GM19468 (cell line): ENCODE results near the gene SLC4A1AP.

Experiments
- ATAC-seq: cut with Tn5 transposase; IDR thresholded peaks from one replicate; pipeline ENCODE4 v1.9.1; 2021; ENCODE audit warnings: mild to moderate bottlenecking, moderate library complexity, moderate number of reproducible peaks; ENCODE audit not compliant: unreplicated experiment; ENCODE audit errors: extremely low read depth

The SLC4A1AP gene

DNA sequence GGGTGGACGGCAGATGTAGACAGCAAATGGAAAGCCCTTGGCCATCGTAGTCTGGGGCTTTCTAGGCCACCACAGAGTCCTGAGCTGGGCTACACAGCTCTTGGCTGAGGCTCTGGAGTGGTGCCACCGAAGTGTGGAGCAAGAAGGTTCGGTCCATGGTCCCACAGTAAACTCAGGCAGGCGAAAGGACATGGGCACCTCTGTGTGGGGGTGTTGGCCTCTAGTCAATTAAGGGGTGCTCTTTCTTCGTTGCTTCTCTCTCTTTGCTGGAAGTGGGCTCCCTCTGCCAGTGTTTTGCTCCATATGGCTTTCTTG is 73.2 kb downstream of the SLC4A1AP start:
- ATAC-seq, result no peak

GRCh38 chr2:27737676-27738348 is 74.1 kb downstream of the SLC4A1AP start:
- ATAC-seq, result no peak

GRCh38 chr2:27738349-27739057 is 74.8 kb downstream of the SLC4A1AP start:
- ATAC-seq, result no peak

DNA sequence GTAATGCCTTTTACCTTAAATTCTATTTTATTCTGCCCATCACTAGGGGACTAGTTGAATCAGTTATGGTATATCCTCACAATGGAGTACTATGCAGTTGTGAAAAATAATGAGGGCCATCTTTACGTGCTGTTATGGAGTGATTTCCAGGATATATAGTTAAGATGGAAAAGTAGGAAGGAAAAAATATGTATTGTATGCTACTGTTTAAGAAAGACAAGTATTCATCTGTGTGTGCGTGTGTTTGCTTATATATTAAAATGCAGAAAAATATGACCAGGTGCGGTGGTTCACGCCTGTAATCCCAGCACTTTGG is 75.3 kb downstream of the SLC4A1AP start:
- ATAC-seq, result no peak

DNA sequence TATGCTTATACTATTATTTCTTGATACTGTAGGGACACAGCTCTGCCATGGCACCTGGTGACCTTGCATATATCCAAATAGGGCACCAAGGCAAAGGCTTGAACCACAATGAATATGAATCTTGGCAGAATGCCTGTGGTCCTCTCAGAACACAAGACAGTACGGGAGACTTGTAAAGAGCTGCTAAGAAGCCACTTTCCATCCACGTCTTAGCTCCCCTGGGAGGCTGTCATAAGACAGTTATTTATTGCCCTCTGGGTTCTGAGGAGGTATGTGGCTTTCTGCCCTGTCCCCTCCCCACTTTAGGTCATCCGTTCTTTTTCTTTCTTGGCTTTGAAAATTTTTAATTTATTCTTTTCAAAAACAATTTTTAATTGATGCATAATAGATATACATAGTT is 78.0 kb downstream of the SLC4A1AP start:
- no peak for ATAC-seq

DNA sequence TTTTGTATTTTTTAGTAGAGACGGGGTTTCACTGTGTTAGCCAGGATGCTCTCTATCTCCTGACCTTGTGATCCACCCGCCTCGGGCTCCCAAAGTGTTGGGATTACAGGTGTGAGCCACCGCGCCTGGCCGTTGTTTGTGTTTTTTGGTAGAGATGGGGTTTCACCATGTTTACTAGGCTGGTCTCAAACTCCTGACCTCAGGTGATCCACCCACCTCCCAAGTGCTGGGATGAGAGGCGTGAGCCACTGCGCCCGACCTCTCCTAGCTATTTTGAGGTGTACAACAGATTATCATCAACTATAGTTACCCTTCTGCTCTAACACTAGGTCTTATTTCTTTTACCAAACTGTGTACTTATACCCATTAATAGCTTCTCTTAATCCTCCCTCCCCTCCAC is 78.9 kb downstream of the SLC4A1AP start:
- ATAC-seq, result no peak
